ENCODE measurements around the gene BTN1A1.

- TF ChIP-seq, protein P1, sequence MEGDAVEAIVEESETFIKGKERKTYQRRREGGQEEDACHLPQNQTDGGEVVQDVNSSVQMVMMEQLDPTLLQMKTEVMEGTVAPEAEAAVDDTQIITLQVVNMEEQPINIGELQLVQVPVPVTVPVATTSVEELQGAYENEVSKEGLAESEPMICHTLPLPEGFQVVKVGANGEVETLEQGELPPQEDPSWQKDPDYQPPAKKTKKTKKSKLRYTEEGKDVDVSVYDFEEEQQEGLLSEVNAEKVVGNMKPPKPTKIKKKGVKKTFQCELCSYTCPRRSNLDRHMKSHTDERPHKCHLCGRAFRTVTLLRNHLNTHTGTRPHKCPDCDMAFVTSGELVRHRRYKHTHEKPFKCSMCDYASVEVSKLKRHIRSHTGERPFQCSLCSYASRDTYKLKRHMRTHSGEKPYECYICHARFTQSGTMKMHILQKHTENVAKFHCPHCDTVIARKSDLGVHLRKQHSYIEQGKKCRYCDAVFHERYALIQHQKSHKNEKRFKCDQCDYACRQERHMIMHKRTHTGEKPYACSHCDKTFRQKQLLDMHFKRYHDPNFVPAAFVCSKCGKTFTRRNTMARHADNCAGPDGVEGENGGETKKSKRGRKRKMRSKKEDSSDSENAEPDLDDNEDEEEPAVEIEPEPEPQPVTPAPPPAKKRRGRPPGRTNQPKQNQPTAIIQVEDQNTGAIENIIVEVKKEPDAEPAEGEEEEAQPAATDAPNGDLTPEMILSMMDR (IDR thresholded peaks at IDR 0.05; ENCODE audit: low read depth, low read length, poor library complexity, severe bottlenecking): no peak
- TF ChIP-seq EZH2phosphoT487 (IDR thresholded peaks at IDR 0.05; ENCODE audit: borderline replicate concordance, low read length): no peak
These were observed 52.1 kb downstream of the BTN1A1 start for GRCh38 chr6:26552205-26552604.

Data from DOHH2 (cell line).